GM21619 (cell line): ENCODE results near the gene ST3GAL2.
"Not testable (repeated sequence)": the region's sequence is repeated elsewhere in the genome, so short reads cannot be mapped to it uniquely, and the experiment has no call there.

ENCODE experiments used
- ATAC-seq: cut with Tn5 transposase; IDR thresholded peaks from one replicate; pipeline ENCODE4 v1.9.1; 2021; ENCODE audit not compliant: unreplicated experiment

The ST3GAL2 gene

GRCh38 chr16:70418274-70418992 is 20.5 kb downstream of the ST3GAL2 start:
- ATAC-seq: no peak

- ATAC-seq: no peak
Measured at GRCh38 chr16:70417661-70418060, 21.2 kb downstream of the ST3GAL2 start.

- peak; percentile 82 for ATAC-seq
Measured at GRCh38 chr16:70416748-70417616, 21.9 kb downstream of the ST3GAL2 start.

GRCh38 chr16:70413572-70413971 is 25.3 kb downstream of the ST3GAL2 start:
- ATAC-seq: not testable (repeated sequence)

DNA sequence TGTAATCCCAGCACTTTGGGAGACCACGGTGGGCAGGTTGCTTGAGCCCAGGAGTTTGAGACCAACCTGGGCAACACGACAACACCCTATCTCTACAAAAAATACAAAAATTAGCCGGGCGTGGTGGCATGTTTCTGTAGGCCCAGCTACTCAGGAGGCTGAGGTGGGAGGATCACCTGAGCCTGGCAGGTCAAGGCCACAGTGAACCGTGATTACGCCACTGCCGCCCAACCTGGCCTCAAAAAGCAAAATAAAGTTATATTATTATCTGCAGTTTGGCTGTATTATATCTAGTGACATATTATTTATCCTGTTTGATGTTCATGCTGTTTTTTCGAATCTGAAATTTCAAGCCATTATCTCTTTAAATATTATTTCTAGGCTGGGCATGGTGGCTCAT is 26.5 kb downstream of the ST3GAL2 start:
- no peak for ATAC-seq

DNA sequence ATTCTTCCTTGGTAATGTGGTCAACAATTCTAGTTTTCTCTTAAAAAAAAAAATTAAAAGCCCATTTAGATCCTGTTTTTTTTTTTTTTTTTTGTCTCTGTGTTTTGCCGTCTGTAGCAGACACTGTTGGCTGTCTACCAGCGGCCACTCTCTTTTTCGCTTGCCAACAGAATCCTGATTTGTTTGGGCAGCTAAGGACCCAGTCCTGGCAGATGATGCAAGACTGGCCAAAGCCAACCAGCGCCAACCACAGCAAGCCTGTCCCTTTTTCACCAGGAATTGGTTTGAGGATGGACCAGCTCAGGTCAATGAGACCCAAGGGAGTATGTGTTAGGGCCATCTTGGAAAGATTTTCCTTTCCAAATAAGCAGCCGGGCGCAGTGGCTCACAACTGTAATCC is 28.2 kb downstream of the ST3GAL2 start:
- ATAC-seq: no peak

- no peak for ATAC-seq
Measured at GRCh38 chr16:70407811-70408274, 31.1 kb downstream of the ST3GAL2 start.

GRCh38 chr16:70406104-70406503 is 32.8 kb downstream of the ST3GAL2 start:
- not testable (repeated sequence) for ATAC-seq

GRCh38 chr16:70402916-70403659 is 35.8 kb downstream of the ST3GAL2 start:
- ATAC-seq: no peak

GRCh38 chr16:70399951-70400350 is 38.9 kb downstream of the ST3GAL2 start:
- ATAC-seq: no peak

GRCh38 chr16:70399381-70399780 is 39.5 kb downstream of the ST3GAL2 start:
- no peak for ATAC-seq

- no peak for ATAC-seq
Measured at GRCh38 chr16:70398177-70398743, 40.6 kb downstream of the ST3GAL2 start.

- no peak for ATAC-seq
Measured at GRCh38 chr16:70396246-70396904, 42.5 kb downstream of the ST3GAL2 start.

DNA sequence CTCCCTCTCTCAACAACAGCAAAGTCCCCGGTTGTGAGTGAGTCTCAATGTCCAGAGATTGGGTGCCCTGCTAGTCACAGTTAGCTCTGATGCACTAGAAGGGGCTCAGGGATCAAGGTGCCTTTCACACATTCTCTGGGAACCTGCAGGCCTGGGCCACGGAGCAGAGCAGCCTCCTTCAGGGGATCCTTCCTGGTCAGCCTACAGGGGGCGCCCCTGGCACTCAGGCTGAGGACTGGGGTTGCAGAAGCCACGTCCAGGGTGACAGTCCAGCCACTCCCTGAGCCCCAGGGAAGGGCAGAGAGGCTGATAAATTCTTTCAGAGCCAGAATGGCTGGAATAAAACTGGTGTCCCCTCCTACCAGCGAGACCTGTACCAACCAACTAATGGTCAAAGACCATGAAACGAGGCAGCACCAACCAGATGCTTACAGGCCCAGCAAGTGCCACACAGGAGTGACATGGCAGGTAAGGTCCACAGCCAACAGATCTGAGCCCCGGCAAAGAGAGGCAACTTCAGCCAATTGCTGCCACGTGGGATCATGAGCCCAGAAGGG is 43.5 kb downstream of the ST3GAL2 start:
- no peak for ATAC-seq

DNA sequence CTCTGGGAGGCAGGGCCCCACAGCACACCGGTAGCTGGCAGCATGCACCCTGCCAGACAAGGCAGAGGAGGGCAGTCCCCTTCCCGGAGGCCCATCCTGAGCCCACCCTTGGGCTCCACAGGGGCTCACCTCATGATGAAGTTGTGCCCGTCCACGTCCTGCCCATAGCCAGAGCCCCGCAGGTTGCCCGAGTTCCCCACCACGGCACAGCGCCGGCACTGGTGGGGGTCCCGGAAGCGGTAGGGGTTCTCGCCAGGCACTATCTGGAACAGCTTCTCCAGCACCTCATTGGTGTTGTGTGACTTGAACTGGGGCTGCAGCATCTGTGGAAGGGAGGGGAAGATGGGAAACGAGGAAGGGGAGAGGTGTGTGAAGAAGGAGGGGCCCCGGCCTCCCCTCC is 44.0 kb downstream of the ST3GAL2 start:
- ATAC-seq: no peak

GRCh38 chr16:70393662-70394061 is 45.2 kb downstream of the ST3GAL2 start:
- ATAC-seq: no peak

- no peak for ATAC-seq
Measured at GRCh38 chr16:70392606-70393005, 46.3 kb downstream of the ST3GAL2 start.

- no peak for ATAC-seq
Measured at GRCh38 chr16:70391881-70392481, 46.9 kb downstream of the ST3GAL2 start.

DNA sequence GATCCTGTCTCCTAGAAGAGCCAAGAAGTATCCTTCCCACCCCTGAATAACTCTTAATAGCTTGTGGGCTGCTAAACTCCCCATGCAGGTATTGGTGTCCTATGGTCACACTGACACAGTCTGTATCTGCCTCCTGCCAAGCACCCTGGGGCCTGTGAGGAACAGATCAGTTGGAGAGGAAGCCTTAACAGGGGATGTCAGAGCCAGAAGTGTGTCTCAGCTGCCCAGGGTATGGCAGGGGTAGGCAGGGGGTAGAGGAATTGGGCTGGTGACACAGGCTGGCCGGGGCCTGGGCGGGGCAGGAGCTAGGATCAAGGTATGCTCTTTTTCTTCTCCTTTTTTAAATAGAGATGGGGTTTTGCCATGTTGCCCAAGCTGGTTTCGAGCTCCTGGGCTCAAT is 47.5 kb downstream of the ST3GAL2 start:
- no peak for ATAC-seq

DNA sequence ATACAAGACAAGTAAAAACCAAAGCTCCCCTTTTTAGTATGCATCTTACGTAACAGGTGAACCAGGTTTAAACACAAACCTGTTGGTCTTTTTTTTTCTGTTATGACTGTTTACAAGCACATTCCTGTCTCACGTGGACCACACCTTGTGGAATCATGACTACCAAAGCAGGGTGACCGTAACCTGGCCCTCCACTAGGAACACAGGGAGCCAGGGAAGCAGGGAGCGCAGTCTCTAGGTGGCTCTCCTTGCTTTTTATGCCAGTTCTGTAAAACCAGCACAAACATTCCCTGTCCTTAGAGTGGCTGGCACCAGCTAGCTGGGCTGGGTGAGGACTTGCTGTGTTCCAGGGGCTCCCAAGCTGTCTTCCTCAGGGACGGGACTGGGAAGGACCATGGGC is 48.1 kb downstream of the ST3GAL2 start:
- ATAC-seq: no peak
